HEK293 (cell line): Measurements from ENCODE around the gene ACYP1.
A peak's percentile ranks its signal among the peaks of the same experiment; 100 is the strongest.

Experiments
- BCL11A ChIP-seq: fragments of 450-650 bp; formaldehyde crosslinking; IDR thresholded peaks from 2 replicates; pipeline ENCODE4 v1.5.1; 2016; ENCODE audit warnings: low read depth, missing biosample characterization, missing genetic modification characterization
- INSM2 ChIP-seq: fragments of 450-650 bp; formaldehyde crosslinking; IDR thresholded peaks from 2 replicates; pipeline ENCODE4 v1.5.1; 2016; ENCODE audit warnings: missing biosample characterization, missing genetic modification characterization
- KLF7 ChIP-seq: fragments of 450-650 bp; formaldehyde crosslinking; IDR thresholded peaks from 2 replicates; pipeline ENCODE4 v1.5.1; 2016; ENCODE audit warnings: missing biosample characterization, missing genetic modification characterization, borderline replicate concordance
- MEIS1 ChIP-seq: sonication (generic); formaldehyde crosslinking; IDR thresholded peaks from 2 replicates; pipeline ENCODE4 v1.8.1; 2022; ENCODE audit warnings: missing genetic modification reagents, mild to moderate bottlenecking, borderline replicate concordance
- PATZ1 ChIP-seq: fragments of 450-650 bp; formaldehyde crosslinking; IDR thresholded peaks from 2 replicates; pipeline ENCODE4 v1.5.1; 2016; ENCODE audit warnings: missing biosample characterization, missing genetic modification characterization
- PRDM4 ChIP-seq: fragments of 450-650 bp; formaldehyde crosslinking; IDR thresholded peaks from 2 replicates; pipeline ENCODE4 v1.5.1; 2017; ENCODE audit warnings: missing biosample characterization, missing genetic modification characterization
- RBAK ChIP-seq: fragments of 450-650 bp; formaldehyde crosslinking; IDR thresholded peaks from 2 replicates; pipeline ENCODE4 v1.5.1; 2016; ENCODE audit warnings: missing biosample characterization, missing genetic modification characterization
- SETDB1 ChIP-seq: IDR thresholded peaks from one replicate; pipeline ENCODE4 v1.6.1; 2017; ENCODE audit warnings: mild to moderate bottlenecking, low read length, moderate library complexity, mixed read lengths; ENCODE audit not compliant: insufficient read length
- ZFHX2 ChIP-seq: fragments of 450-650 bp; formaldehyde crosslinking; conservative IDR thresholded peaks from 2 replicates; pipeline ENCODE4 v1.5.1; 2016; ENCODE audit warnings: missing biosample characterization, missing genetic modification characterization
- ZFP69B ChIP-seq: fragments of 450-650 bp; formaldehyde crosslinking; IDR thresholded peaks from 2 replicates; pipeline ENCODE4 v1.5.1; 2016; ENCODE audit warnings: missing biosample characterization, missing genetic modification characterization
- ZNF10 ChIP-seq: fragments of 450-650 bp; formaldehyde crosslinking; IDR thresholded peaks from 2 replicates; pipeline ENCODE4 v1.5.1; 2017; ENCODE audit warnings: missing biosample characterization, missing genetic modification characterization
- ZNF121 ChIP-seq: fragments of 450-650 bp; formaldehyde crosslinking; IDR thresholded peaks from 2 replicates; pipeline ENCODE4 v1.5.1; 2016; ENCODE audit warnings: missing biosample characterization, missing genetic modification characterization
- ZNF148 ChIP-seq: fragments of 450-650 bp; formaldehyde crosslinking; IDR thresholded peaks from 2 replicates; pipeline ENCODE4 v1.5.0; 2017; ENCODE audit warnings: missing biosample characterization, missing genetic modification characterization, borderline replicate concordance
- ZNF155 ChIP-seq: fragments of 450-650 bp; formaldehyde crosslinking; IDR thresholded peaks from 2 replicates; pipeline ENCODE4 v1.5.1; 2016; ENCODE audit warnings: missing biosample characterization, missing genetic modification characterization
- ZNF18 ChIP-seq: fragments of 450-650 bp; formaldehyde crosslinking; IDR thresholded peaks from 2 replicates; pipeline ENCODE4 v1.5.1; 2016; ENCODE audit warnings: missing biosample characterization, missing genetic modification characterization
- ZNF398 ChIP-seq: fragments of 450-650 bp; formaldehyde crosslinking; IDR thresholded peaks from 2 replicates; pipeline ENCODE4 v1.5.1; 2017; ENCODE audit warnings: missing biosample characterization, missing genetic modification characterization
- ZNF514 ChIP-seq: fragments of 450-650 bp; formaldehyde crosslinking; IDR thresholded peaks from 2 replicates; pipeline ENCODE4 v1.5.1; 2016; ENCODE audit warnings: missing biosample characterization, missing genetic modification characterization
- ZNF660 ChIP-seq: fragments of 450-650 bp; IDR thresholded peaks from 2 replicates; pipeline ENCODE4 v1.5.1; 2018; ENCODE audit warnings: missing biosample characterization, mild to moderate bottlenecking, missing genetic modification characterization
- ZNF664 ChIP-seq: fragments of 450-650 bp; formaldehyde crosslinking; IDR thresholded peaks from 2 replicates; pipeline ENCODE4 v1.5.1; 2016; ENCODE audit warnings: missing biosample characterization, missing genetic modification characterization
- ZNF677 ChIP-seq: fragments of 450-650 bp; IDR thresholded peaks from 2 replicates; pipeline ENCODE4 v1.5.0; 2018; ENCODE audit warnings: missing biosample characterization, mild to moderate bottlenecking, missing genetic modification characterization, moderate library complexity
- ZNF692 ChIP-seq: fragments of 450-650 bp; formaldehyde crosslinking; IDR thresholded peaks from 2 replicates; pipeline ENCODE4 v1.5.1; 2016; ENCODE audit warnings: missing biosample characterization, missing genetic modification characterization
- ZNF701 ChIP-seq: fragments of 450-650 bp; formaldehyde crosslinking; IDR thresholded peaks from 2 replicates; pipeline ENCODE4 v1.5.1; 2016; ENCODE audit warnings: missing biosample characterization, missing genetic modification characterization
- ZNF704 ChIP-seq: fragments of 450-650 bp; formaldehyde crosslinking; IDR thresholded peaks from 2 replicates; pipeline ENCODE4 v1.5.1; 2016; ENCODE audit warnings: missing biosample characterization, missing genetic modification characterization
- ZNF777 ChIP-seq: fragments of 450-650 bp; formaldehyde crosslinking; IDR thresholded peaks from 2 replicates; pipeline ENCODE4 v1.5.1; 2017; ENCODE audit warnings: missing biosample characterization, missing genetic modification characterization, borderline replicate concordance

ACYP1 gene

GRCh38 chr14:75068294-75069120, 4.7 kb upstream of the ACYP1 start (continued):
- TF ChIP-seq PRDM4 (tag by site-specific recombination) (no peak), ZNF660 (tag by site-specific recombination) (no peak), INSM2 (0 out of 2 replicates have a peak, but pooled peaks have one; percentile 13), PATZ1 (tag by site-specific recombination) (no peak), ZNF664 (tag by site-specific recombination) (no peak), ZNF10 (tag by site-specific recombination) (no peak), ZNF398 (tag by site-specific recombination) (no peak), ZNF148 (tag by site-specific recombination) (no peak), ZNF777 (tag by site-specific recombination) (no peak), ZNF155 (tag by site-specific recombination) (no peak), ZNF701 (tag by site-specific recombination) (no peak), BCL11A (no peak), KLF7 (tag by site-specific recombination) (no peak), ZNF677 (tag by site-specific recombination) (no peak), RBAK (tag by site-specific recombination) (no peak), ZFHX2 (no peak), ZNF704 (no peak), ZFP69B (tag by site-specific recombination) (peak; percentile 18; the same call in 1 of the 2 replicates), ZNF18 (no peak), ZNF692 (tag by site-specific recombination) (peak; percentile 41; the same call in 1 of the 2 replicates), SETDB1 (no peak), ZNF121 (no peak), ZNF514 (tag by site-specific recombination) (no peak), MEIS1 (CRISPR knock-in tag) (no peak)
